Naive thymus-derived CD8-positive, alpha-beta T cell (primary cell): ENCODE measurements around the gene PHF24. TPM values are rescaled to one million over a fixed set of nuclear protein-coding genes. Genes with fewer than 3 reads are reported as not detected.

Experiments used
- ATAC-seq, 2 donors: fragments of 150-1000 bp; cut with Tn5 transposase in 1 of 2; sonication (Bioruptor Pico), chemical (Tn5 transposase) in 1 of 2; 1 replicate in 1 of 2; 2 replicates in 1 of 2; pipeline ENCODE4 v1.10.0; 2021; ENCODE audit warnings: mild to moderate bottlenecking in 2 of 2, moderate library complexity in 2 of 2
- POLR2A ChIA-PET: fragments of 350-600 bp; sonication (Branson Sonifier 250); formaldehyde crosslinking; loops from one replicate; lab custom pipeline; 2021; ENCODE audit warnings: antibody characterized with exemption; lab: Charles Lee
- DNase-seq, 10 donors: peaks; one replicate each; pipeline versions ENCODE4 v3.0.0 to v3.0.0-alpha.2; 2020 to 2022
- H3K27ac Mint-ChIP-seq, 10 donors: one replicate each; pipeline ENCODE4 v1.8.0; 2020 to 2022; ENCODE audit warnings: mild to moderate bottlenecking in 10 of 10, mixed read lengths in 10 of 10, moderate library complexity in 4 of 10, inconsistent platforms in 1 of 10
- H3K27me3 Mint-ChIP-seq, 5 donors: one replicate each; pipeline ENCODE4 v1.8.0; 2021 to 2022; ENCODE audit warnings: mixed read lengths in 5 of 5
- H3K36me3 Mint-ChIP-seq, 3 donors: one replicate each; pipeline ENCODE4 v1.8.0; 2020 to 2022; ENCODE audit warnings: mixed read lengths in 3 of 3, mild to moderate bottlenecking in 2 of 3, inconsistent platforms in 1 of 3
- H3K4me1 Mint-ChIP-seq, 4 donors: one replicate each; pipeline ENCODE4 v1.8.0; 2021 to 2022; ENCODE audit warnings: mixed read lengths in 4 of 4
- H3K4me3 Mint-ChIP-seq, 10 donors: one replicate each; pipeline ENCODE4 v1.8.0; 2020 to 2022; ENCODE audit warnings: mild to moderate bottlenecking in 10 of 10, mixed read lengths in 10 of 10, moderate library complexity in 6 of 10, inconsistent platforms in 1 of 10
- H3K9me3 Mint-ChIP-seq, 9 donors: one replicate each; pipeline ENCODE4 v1.8.0; 2020 to 2022; ENCODE audit warnings: mixed read lengths in 9 of 9, mild to moderate bottlenecking in 3 of 9, inconsistent platforms in 1 of 9, moderate library complexity in 1 of 9
- polyA plus RNA-seq, 3 donors: library from polyadenylated mRNA; unstranded; fragments of 300-500 nt; fragmentation: Illumina TruSeq; gene quantifications; one replicate each; pipeline ENCODE4 v1.2.3, GENCODE V29; 2021
- total RNA-seq, 8 experiments: library from RNA in 2 of 8; stranded (reverse) in 2 of 8; gene quantifications; one replicate each; pipeline ENCODE4 v1.2.3 and lab custom pipeline; 2021 to 2026

The PHF24 gene
- total and polyA plus RNA-seq, 5 experiments from 2014 or later: not detected

DNA sequence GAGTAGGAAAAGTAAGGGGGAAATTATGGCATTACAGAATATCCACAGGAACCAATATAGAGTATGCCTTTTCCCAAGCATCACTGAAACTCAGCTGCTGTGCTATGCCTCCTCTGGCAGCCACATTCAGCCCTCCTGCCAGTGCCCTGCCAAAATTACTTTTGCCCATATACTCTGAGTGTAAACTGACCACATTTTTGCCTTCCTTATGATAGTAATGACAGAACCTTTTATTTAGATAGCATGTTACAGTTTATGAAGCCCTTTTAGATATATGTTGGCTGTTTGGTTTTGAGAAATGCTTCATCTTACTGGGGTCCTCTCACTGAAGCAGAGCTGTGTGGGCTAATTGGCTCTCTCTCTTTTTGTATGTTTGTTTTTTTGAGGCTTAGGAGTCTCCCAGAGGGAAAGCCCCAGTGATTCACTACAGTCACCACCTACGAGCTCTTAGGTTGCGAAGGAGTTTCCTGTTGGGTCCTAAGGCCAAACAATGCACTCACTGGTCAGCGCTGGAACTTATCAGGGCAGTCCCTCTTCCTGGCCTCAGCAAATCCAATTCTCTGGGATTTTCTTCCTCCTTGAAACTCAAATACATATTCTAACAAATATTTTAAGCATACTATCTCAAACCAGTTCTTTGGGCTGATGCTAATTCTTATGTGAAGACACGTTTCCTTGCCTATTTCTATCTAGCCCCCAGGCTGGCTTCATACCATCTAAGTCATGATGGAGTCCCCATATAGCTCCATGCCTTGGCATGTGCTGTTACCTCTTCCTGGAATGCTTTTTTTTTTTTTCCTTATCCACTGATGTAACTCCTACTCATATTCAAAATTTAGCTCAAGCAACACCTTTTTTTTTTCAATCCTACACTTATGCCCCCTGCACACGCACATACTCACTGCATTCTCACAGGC is 3.7 kb downstream of the PHF24 start:
- ATAC-seq (no peak), DNase-seq (no peak)
- H3K9me3 Mint-ChIP-seq: no peaks in the 10 kb centered on the region
- H3K36me3 Mint-ChIP-seq: no peaks in the 10 kb centered on the region
- peaks cover 34 to 71% (median 69%) of the 10 kb centered on the region in 5 donors for H3K27me3 Mint-ChIP-seq
- H3K27ac Mint-ChIP-seq: no peak overlapping the region
- POLR2A ChIA-PET: no interaction called here
- no peak overlapping the region for H3K4me3 Mint-ChIP-seq
- H3K4me1 Mint-ChIP-seq: peaks cover 0 to 6% (median 1%) of the 10 kb centered on the region in 4 donors

- Mint-ChIP-seq H3K27me3 (peaks cover 33 to 76% (median 68%) of the 10 kb centered on the region in 5 donors), H3K4me1 (peaks cover 0 to 3% (median 0%) of the 10 kb centered on the region in 4 donors), H3K36me3 (no peaks in the 10 kb centered on the region), H3K9me3 (no peaks in the 10 kb centered on the region), H3K4me3 (no peak overlapping the region), H3K27ac (no peak overlapping the region)
- DNase-seq (no peak), ATAC-seq (no peak)
- POLR2A ChIA-PET: no interaction called here
Measured at GRCh38 chr9:34962546-34962945, 4.5 kb downstream of the PHF24 start.

DNA sequence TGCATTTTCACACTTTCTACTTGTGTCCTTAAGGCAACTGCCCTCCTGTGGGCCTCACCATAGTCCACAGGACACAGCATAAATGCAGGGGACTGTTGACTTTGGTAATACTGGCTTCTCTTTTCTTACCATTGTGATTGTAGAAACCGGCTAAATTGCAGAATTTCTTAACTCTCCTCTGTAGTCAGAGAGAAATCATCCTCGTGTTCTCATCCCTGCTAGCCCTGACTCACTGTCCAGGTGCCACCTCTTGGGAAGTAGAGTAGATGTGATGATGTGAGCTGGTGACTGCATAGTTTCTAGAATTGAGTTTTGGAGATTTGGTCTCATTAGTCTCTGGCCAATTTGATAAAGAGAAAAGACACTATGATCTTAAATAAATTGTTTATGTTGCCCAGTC is 5.5 kb downstream of the PHF24 start:
- ATAC-seq (no peak), DNase-seq (no peak)
- Mint-ChIP-seq H3K27me3 (peaks cover 35 to 76% (median 71%) of the 10 kb centered on the region in 5 donors), H3K27ac (no peak overlapping the region), H3K36me3 (no peaks in the 10 kb centered on the region), H3K9me3 (no peaks in the 10 kb centered on the region), H3K4me3 (no peak overlapping the region), H3K4me1 (peaks cover 0 to 3% (median 0%) of the 10 kb centered on the region in 4 donors)
- POLR2A ChIA-PET: no interaction called here

DNA sequence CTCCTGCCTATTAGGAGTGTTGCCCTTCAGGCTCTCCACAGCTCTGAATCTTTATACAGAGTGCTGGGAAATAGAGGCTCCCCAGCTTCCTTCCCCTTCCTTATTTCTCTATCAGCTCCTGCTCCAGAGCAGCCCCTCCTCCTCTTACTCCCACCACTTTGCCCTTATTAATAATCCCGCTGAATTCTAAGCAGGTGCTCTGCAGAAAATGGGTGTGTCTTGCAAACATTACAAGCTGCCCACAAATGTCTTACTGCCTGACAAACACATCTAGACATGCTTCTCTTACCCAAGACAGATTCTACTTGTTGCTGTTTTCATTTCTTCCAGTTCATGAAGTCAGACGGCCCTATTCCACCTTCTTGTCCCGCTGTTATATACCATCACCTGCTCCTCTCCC is 6.4 kb downstream of the PHF24 start:
- POLR2A ChIA-PET: no interaction called here
- Mint-ChIP-seq H3K4me1 (no peaks in the 10 kb centered on the region), H3K4me3 (no peak overlapping the region), H3K9me3 (no peaks in the 10 kb centered on the region), H3K36me3 (no peaks in the 10 kb centered on the region), H3K27me3 (peaks cover 31 to 69% (median 68%) of the 10 kb centered on the region in 5 donors), H3K27ac (no peak overlapping the region)
- ATAC-seq (no peak), DNase-seq (no peak)

- DNase-seq (no peak), ATAC-seq (no peak)
- Mint-ChIP-seq H3K27ac (no peak overlapping the region), H3K9me3 (no peaks in the 10 kb centered on the region), H3K4me1 (no peaks in the 10 kb centered on the region), H3K36me3 (no peaks in the 10 kb centered on the region), H3K27me3 (peaks cover 13 to 20% (median 15%) of the 10 kb centered on the region in 5 donors), H3K4me3 (no peak overlapping the region)
- POLR2A ChIA-PET: no interaction called here
Measured at GRCh38 chr9:34971146-34971811, 13.2 kb downstream of the PHF24 start.

- H3K27ac Mint-ChIP-seq: no peak overlapping the region
- ATAC-seq (no peak), DNase-seq (no peak)
- no peaks in the 10 kb centered on the region for H3K9me3 Mint-ChIP-seq
- H3K4me1 Mint-ChIP-seq: no peaks in the 10 kb centered on the region
- POLR2A ChIA-PET: no interaction called here
- no peak overlapping the region for H3K4me3 Mint-ChIP-seq
- H3K27me3 Mint-ChIP-seq: peaks cover 0 to 6% (median 3%) of the 10 kb centered on the region in 5 donors
- no peaks in the 10 kb centered on the region for H3K36me3 Mint-ChIP-seq
Measured at GRCh38 chr9:34974664-34975063, 16.6 kb downstream of the PHF24 start.

DNA sequence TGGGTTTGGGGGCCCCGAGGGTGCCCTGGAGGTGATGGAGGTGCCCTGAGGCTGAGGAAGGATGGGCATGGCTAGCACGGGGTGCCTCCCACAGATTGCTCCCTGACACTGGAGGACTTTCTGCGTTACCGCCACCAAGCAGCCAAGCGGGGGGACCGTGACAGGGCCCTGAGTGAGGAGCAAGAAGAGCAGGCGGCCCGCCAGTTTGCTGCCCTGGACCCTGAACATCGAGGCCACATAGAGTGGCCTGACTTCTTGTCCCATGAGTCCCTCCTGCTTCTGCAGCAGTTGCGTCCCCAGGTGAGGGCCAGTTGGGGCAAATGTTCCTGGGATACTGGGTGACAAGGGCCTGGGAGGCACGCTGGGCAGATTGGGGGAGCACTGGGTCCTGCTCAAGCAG is 18.4 kb downstream of the PHF24 start:
- H3K4me1 Mint-ChIP-seq: peaks cover 0 to 5% (median 0%) of the 10 kb centered on the region in 4 donors
- POLR2A ChIA-PET: no interaction called here
- H3K36me3 Mint-ChIP-seq: no peaks in the 10 kb centered on the region
- DNase-seq (no peak), ATAC-seq (no peak)
- H3K4me3 Mint-ChIP-seq: no peak overlapping the region
- no peaks in the 10 kb centered on the region for H3K9me3 Mint-ChIP-seq
- no peak overlapping the region for H3K27ac Mint-ChIP-seq
- H3K27me3 Mint-ChIP-seq: peaks cover 0 to 4% (median 0%) of the 10 kb centered on the region in 5 donors

- H3K4me1 Mint-ChIP-seq: peaks cover 0 to 8% (median under 1%) of the 10 kb centered on the region in 4 donors
- POLR2A ChIA-PET: no interaction called here
- no peak overlapping the region for H3K4me3 Mint-ChIP-seq
- H3K27ac Mint-ChIP-seq: no peak overlapping the region
- H3K9me3 Mint-ChIP-seq: no peaks in the 10 kb centered on the region
- DNase-seq (no peak), ATAC-seq (no peak)
- no peaks in the 10 kb centered on the region for H3K36me3 Mint-ChIP-seq
- peaks cover 0 to 4% (median 0%) of the 10 kb centered on the region in 5 donors for H3K27me3 Mint-ChIP-seq
Measured at GRCh38 chr9:34976992-34977391, 18.9 kb downstream of the PHF24 start.

- no peaks in the 10 kb centered on the region for H3K36me3 Mint-ChIP-seq
- no peak for ATAC-seq
- H3K27ac Mint-ChIP-seq: peak overlapping the region in 1 of 10 donors; percentile 17
- peaks cover 20 to 39% (median 32%) of the 10 kb centered on the region in 4 donors for H3K4me1 Mint-ChIP-seq
- no peaks in the 10 kb centered on the region for H3K9me3 Mint-ChIP-seq
- no peak overlapping the region for H3K4me3 Mint-ChIP-seq
- DNase-seq: no peak
- POLR2A ChIA-PET: no interaction called here
- peaks cover 0 to 4% (median 0%) of the 10 kb centered on the region in 5 donors for H3K27me3 Mint-ChIP-seq
Measured at GRCh38 chr9:34980181-34980761, 22.2 kb downstream of the PHF24 start.

DNA sequence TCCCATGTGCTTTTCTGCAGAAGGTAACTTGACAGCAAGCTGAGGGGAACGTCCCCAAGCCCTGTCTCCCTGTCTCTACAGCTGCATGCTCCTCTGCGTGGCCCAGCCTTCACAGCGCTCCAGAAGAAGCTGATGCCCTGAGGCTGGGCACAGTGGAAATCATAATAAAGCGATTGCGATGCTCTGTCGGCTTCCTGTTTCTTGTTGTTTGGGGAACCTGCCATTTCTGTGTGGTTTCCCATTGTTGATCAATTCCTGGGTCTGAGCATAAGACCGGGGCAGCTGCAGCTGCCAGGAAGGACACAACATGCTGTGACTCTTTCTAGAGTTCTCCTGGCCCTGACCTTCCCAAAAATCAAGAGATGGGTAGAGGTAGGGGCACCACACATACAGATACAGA is 24.3 kb downstream of the PHF24 start:
- POLR2A ChIA-PET: interaction anchor here (0.9 to 1.0 kb wide), 2 partner anchors 90 to 97 kb away, joined by 3 to 4 read pairs; partner anchors contain the start of genes FANCG and VCP
- Mint-ChIP-seq H3K27me3 (no peaks in the 10 kb centered on the region), H3K4me1 (peaks cover 33 to 59% (median 53%) of the 10 kb centered on the region in 4 donors), H3K4me3 (peak overlapping the region in 8 of 10 donors; percentile 13 to 79 (median 58)), H3K27ac (peak overlapping the region in 8 of 10 donors; percentile 38 to 90 (median 71)), H3K36me3 (no peaks in the 10 kb centered on the region), H3K9me3 (no peaks in the 10 kb centered on the region)
- DNase-seq: no peak
- no peak for ATAC-seq

GRCh38 chr9:34983209-34983608 is 25.1 kb downstream of the PHF24 start:
- POLR2A ChIA-PET: interaction anchor here (1.1 to 2.2 kb wide), 2 partner anchors 89 to 96 kb away, joined by 3 to 6 read pairs; partner anchors contain the start of genes FANCG and VCP
- Mint-ChIP-seq H3K4me3 (peak overlapping the region; percentile 31 to 79 (median 64)), H3K36me3 (no peaks in the 10 kb centered on the region), H3K9me3 (no peaks in the 10 kb centered on the region), H3K27me3 (no peaks in the 10 kb centered on the region), H3K4me1 (peaks cover 34 to 65% (median 60%) of the 10 kb centered on the region in 4 donors), H3K27ac (peak overlapping the region; percentile 37 to 90 (median 83))
- ATAC-seq (peak; percentile 22 to 48), DNase-seq (peak in 3 of 10 donors; percentile 17 to 48 (median 36))

DNA sequence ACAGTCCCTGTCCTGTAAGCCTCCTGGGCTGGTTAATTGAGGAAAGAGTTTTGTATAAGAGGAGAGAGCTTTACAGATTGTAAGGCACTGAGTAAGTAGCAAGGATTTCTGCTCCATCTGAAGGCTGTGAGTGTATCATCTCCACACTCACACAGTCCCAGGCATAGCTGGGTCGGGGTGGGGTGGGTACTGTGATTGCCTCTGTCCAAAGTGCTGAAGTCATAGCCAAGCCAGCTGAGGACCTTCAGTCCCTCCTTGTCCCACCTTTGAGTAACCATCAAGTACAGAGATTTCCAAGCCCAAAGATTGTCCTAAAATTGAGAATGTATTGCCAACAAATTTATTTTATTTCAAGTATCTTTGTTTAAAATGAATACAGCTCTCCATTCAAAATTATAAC is 26.0 kb downstream of the PHF24 start:
- DNase-seq (peak in 7 of 10 donors; percentile 18 to 57 (median 34)), ATAC-seq (peak in 1 of 2 donors; percentile 14)
- Mint-ChIP-seq H3K9me3 (no peaks in the 10 kb centered on the region), H3K27ac (peak overlapping the region in 4 of 10 donors; percentile 73 to 90 (median 88)), H3K36me3 (no peaks in the 10 kb centered on the region), H3K4me3 (peak overlapping the region in 7 of 10 donors; percentile 22 to 75 (median 51)), H3K4me1 (peaks cover 39 to 73% (median 67%) of the 10 kb centered on the region in 4 donors), H3K27me3 (no peaks in the 10 kb centered on the region)
- POLR2A ChIA-PET: interaction anchor here (1.1 to 2.2 kb wide), 4 partner anchors 85 to 96 kb away, joined by 3 to 6 read pairs (median 6); partner anchors contain the start of genes FANCG and VCP
